COLO668 (cell line): ENCODE measurements around the gene GNAI3.
A peak's percentile ranks its signal among the peaks of the same experiment; 100 is the strongest.

ENCODE experiments used
- DNase-seq: peaks from one replicate; lab custom pipeline; 2025; ENCODE audit not compliant: unreplicated experiment; lab: John Stamatoyannopoulos, UW

GNAI3 gene

GRCh38 chr1:109523706-109524105, 24.7 kb upstream of the GNAI3 start:
- no peak for DNase-seq

- DNase-seq: no peak
Measured at GRCh38 chr1:109527098-109527811, 21.2 kb upstream of the GNAI3 start.

- DNase-seq: no peak
Measured at GRCh38 chr1:109527846-109528695, 20.3 kb upstream of the GNAI3 start.

- DNase-seq: no peak
Measured at GRCh38 chr1:109528712-109529111, 19.7 kb upstream of the GNAI3 start.

- peak; percentile 28 for DNase-seq
Measured at GRCh38 chr1:109529881-109530456, 18.4 kb upstream of the GNAI3 start.

GRCh38 chr1:109530457-109531087, 17.8 kb upstream of the GNAI3 start:
- DNase-seq: peak; percentile 61

GRCh38 chr1:109531380-109531779, 17.0 kb upstream of the GNAI3 start:
- no peak for DNase-seq

- no peak for DNase-seq
Measured at GRCh38 chr1:109531826-109532364, 16.5 kb upstream of the GNAI3 start.

GRCh38 chr1:109532365-109533136, 15.9 kb upstream of the GNAI3 start:
- peak; percentile 84 for DNase-seq

GRCh38 chr1:109534307-109534858, 14.0 kb upstream of the GNAI3 start:
- DNase-seq: no peak

GRCh38 chr1:109535481-109535880, 12.9 kb upstream of the GNAI3 start:
- no peak for DNase-seq

GRCh38 chr1:109535971-109536491, 12.4 kb upstream of the GNAI3 start:
- no peak for DNase-seq

- DNase-seq: no peak
Measured at GRCh38 chr1:109537450-109538178, 10.8 kb upstream of the GNAI3 start.

GRCh38 chr1:109538827-109539555, 9.4 kb upstream of the GNAI3 start:
- no peak for DNase-seq

GRCh38 chr1:109539676-109540075, 8.7 kb upstream of the GNAI3 start, which contains the start of gene GPR61:
TSS of gene GPR61 (plus strand) at chr1:109539872. CDS start at chr1:109543023, 3,151 bp downstream.
- no peak for DNase-seq

GRCh38 chr1:109541102-109541501, 7.3 kb upstream of the GNAI3 start:
- DNase-seq: no peak

- DNase-seq: no peak
Measured at GRCh38 chr1:109542657-109543056, 5.8 kb upstream of the GNAI3 start.

GRCh38 chr1:109543283-109543987, 5.0 kb upstream of the GNAI3 start:
- DNase-seq: no peak
